Adrenal gland (tissue), 5 donors: ENCODE results near the gene CARD19.

Source experiments
- CTCF ChIP-seq, 6 experiments: fragments of 450-650 bp in 4 of 6; fragments of 200-600 bp in 2 of 6; sonication (generic) in 1 of 6; IDR thresholded peaks; 1 replicate in 5 of 6; 2 replicates in 1 of 6; pipeline versions ENCODE4 v1.5.1 to v1.8.0; 2016 to 2021; ENCODE audit warnings: antibody characterized with exemption in 6 of 6, mild to moderate bottlenecking in 2 of 6, moderate library complexity in 1 of 6
- POLR2A ChIP-seq, 2 donors: fragments of 450-650 bp; IDR thresholded peaks; one replicate each; pipeline ENCODE4 v1.6.1; 2017; ENCODE audit warnings: antibody characterized with exemption in 2 of 2, mild to moderate bottlenecking in 2 of 2, moderate library complexity in 1 of 2
- donor health status: DM: no; HTN: no; CAD: no.

- TF ChIP-seq POLR2A (IDR thresholded peaks at IDR 0.05), result no peak
- TF ChIP-seq CTCF (IDR thresholded peaks at IDR 0.05), result no peak
Measured at GRCh38 chr9:93052791-93053540, 43.1 kb upstream of the CARD19 start.
